ENCODE data around the gene FBXO45. TPM values are rescaled to one million over a fixed set of nuclear protein-coding genes. Genes with fewer than 3 reads are reported as not detected.
"Not testable (repeated sequence)": the region's sequence is repeated elsewhere in the genome, so short reads cannot be mapped to it uniquely, and the experiment has no call there.

The FBXO45 gene
- total RNA-seq, 2 donors from 2014 or later = 4.9 to 8.3 TPM

GRCh38 chr3:196570332-196570731 lies 1.9 kb downstream of the FBXO45 start:
- H3K27me3 Mint-ChIP-seq = not testable (repeated sequence)

DNA sequence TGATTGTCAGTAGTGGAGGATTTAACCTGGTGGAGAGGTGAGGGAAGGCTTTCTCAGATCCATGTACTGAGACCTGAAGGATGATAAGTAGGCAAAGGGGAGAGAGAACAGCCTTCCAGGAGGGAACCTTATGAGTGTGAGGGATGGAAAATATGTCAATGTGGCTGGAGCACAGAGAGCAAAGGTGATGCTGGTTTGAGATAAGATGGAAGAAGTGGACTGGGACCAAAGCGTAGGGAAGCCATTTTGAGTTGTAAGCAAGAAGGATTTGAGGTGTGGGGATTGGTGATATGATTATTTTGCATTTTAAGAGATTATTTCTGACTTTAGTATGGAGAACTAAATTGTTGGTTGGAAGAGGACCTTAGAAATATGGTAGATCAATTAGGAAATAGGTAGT lies 3.9 kb downstream of the FBXO45 start:
- peaks cover 28% of the 10 kb centered on the region for H3K4me1 Mint-ChIP-seq
- no peak overlapping the region for H3K4me3 Mint-ChIP-seq
- no peak for ATAC-seq

More at GRCh38 chr3:196570332-196570731, 1.9 kb downstream of the FBXO45 start:
- H3K9me3 ChIP-seq (ENCODE audit: control insufficient read depth, low read length, poor library complexity, severe bottlenecking); ATAC-seq; H3K27ac Mint-ChIP-seq; DNase-seq; H3K36me3 Mint-ChIP-seq (ENCODE audit: low read depth): not testable (repeated sequence)
- Mint-ChIP-seq H3K4me1 (peaks cover 28% of the 10 kb centered on the region), H3K4me3 (peak overlapping the region; percentile 97)

GRCh38 chr3:196585044-196585757 lies 16.7 kb downstream of the FBXO45 start:
- no peaks in the 10 kb centered on the region for H3K4me1 Mint-ChIP-seq
- no peaks in the 10 kb centered on the region for H3K27me3 Mint-ChIP-seq
- no peak overlapping the region for H3K4me3 Mint-ChIP-seq
- no peaks in the 10 kb centered on the region for H3K9me3 ChIP-seq (ENCODE audit: control insufficient read depth, low read length, poor library complexity, severe bottlenecking)
- DNase-seq (no peak), ATAC-seq (no peak)
- H3K36me3 Mint-ChIP-seq (ENCODE audit: low read depth) = peaks cover 5% of the 10 kb centered on the region
- no peak overlapping the region for H3K27ac Mint-ChIP-seq

More for the DNA sequence above, 3.9 kb downstream of the FBXO45 start:
- Mint-ChIP-seq H3K36me3 (ENCODE audit: low read depth) (peaks cover 5% of the 10 kb centered on the region), H3K27me3 (no peaks in the 10 kb centered on the region), H3K27ac (no peak overlapping the region)
- no peak for DNase-seq
- H3K9me3 ChIP-seq (ENCODE audit: control insufficient read depth, low read length, poor library complexity, severe bottlenecking) = no peaks in the 10 kb centered on the region

DNA sequence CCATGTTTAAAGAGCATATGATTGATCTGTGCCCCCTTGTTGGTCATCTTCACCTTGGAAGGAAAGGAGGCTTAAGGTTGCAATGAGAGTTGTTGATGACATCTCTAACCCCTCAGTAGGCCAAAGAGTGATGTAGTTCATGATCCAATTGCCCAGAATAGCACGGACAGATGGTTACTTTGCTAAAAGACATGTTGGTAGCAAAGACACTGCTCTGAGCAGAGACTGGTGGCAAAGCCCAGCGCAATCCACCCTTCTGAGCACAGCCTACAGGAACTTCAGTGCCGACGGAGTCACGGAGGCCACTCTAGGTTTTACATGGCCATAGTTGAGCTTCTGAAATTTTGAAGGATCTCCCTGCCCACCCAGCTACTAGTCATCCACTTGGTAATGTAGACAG lies 21.8 kb downstream of the FBXO45 start:
- no peaks in the 10 kb centered on the region for H3K4me1 Mint-ChIP-seq
- no peaks in the 10 kb centered on the region for H3K36me3 Mint-ChIP-seq (ENCODE audit: low read depth)
- peak overlapping the region; percentile 69 for H3K27ac Mint-ChIP-seq
- ATAC-seq = no peak
- no peak overlapping the region for H3K4me3 Mint-ChIP-seq
- no peaks in the 10 kb centered on the region for H3K27me3 Mint-ChIP-seq
- DNase-seq = no peak
- H3K9me3 ChIP-seq (ENCODE audit: control insufficient read depth, low read length, poor library complexity, severe bottlenecking) = no peaks in the 10 kb centered on the region

- Mint-ChIP-seq H3K27me3 (peaks cover 5% of the 10 kb centered on the region), H3K36me3 (ENCODE audit: low read depth) (no peaks in the 10 kb centered on the region), H3K4me1 (peaks cover 9% of the 10 kb centered on the region), H3K27ac (no peak overlapping the region), H3K4me3 (no peak overlapping the region)
- no peaks in the 10 kb centered on the region for H3K9me3 ChIP-seq (ENCODE audit: control insufficient read depth, low read length, poor library complexity, severe bottlenecking)
- DNase-seq (no peak), ATAC-seq (no peak)
Observed at GRCh38 chr3:196596355-196596754, 27.9 kb downstream of the FBXO45 start.

DNA sequence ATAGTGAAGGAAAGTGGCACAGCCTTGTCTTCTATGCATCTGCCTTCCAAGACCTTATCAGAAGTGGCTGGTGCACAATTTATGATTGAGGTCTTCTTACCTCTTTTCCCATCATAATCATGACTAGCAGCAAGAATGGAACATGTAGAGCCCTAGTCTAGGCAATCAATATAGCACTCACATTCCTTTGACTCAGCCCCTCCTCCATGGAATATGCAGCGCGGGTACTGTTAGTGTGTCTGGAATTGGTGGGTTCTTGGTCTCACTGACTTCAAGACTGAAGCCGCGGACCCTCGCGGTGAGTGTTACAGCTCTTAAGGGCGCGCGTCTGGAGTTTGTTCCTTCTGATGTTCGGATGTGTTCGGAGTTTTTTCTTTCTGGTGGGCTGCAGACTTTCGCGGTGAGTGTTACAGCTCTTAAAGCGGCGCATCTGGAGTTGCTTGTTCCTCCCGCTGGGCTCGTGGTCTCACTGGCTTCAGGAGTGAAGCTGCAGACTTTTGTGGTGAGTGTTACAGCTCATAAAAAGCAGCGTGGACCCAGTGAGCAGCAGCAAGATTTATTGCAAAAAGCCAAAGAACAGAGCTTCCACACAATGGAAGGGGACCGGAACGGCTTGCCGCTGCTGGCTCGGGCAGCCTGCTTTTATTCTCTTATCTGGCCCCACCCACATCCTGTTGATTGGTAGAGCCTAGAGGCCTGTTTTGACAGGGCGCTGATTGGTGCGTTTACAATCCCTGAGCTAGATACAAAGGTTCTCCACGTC lies 29.7 kb downstream of the FBXO45 start:
- DNase-seq (peak in 2 of 3 donors; percentile 22), ATAC-seq (peak; percentile 25)
- peak overlapping the region; percentile 34 for H3K27ac Mint-ChIP-seq
- not testable (repeated sequence) for H3K9me3 ChIP-seq (ENCODE audit: control insufficient read depth, low read length, poor library complexity, severe bottlenecking); H3K4me1 Mint-ChIP-seq; H3K36me3 Mint-ChIP-seq (ENCODE audit: low read depth); H3K27me3 Mint-ChIP-seq
- H3K4me3 Mint-ChIP-seq = peak overlapping the region; percentile 87

DNA sequence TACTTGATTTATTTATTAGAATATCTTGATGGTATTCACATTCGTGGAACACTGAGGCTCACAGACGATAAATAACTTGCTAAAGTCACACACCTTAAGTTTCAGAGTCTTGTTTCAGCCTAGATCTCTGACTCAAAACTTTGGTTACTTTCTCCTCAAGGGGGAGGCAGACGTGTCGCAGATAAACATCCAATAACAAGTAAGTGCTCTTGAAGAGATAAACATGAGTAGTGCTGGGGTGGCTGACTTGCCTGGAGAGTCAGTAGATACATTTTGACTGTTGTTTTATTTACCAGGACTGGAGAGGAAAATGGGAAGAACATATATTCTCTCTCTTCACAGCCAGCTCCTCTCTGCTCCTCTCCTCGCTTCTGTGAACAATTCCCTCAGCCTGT lies 31.3 kb downstream of the FBXO45 start:
- Mint-ChIP-seq H3K4me3 (no peak overlapping the region), H3K27me3 (peaks cover 5% of the 10 kb centered on the region), H3K4me1 (peaks cover 12% of the 10 kb centered on the region), H3K36me3 (ENCODE audit: low read depth) (no peaks in the 10 kb centered on the region), H3K27ac (no peak overlapping the region)
- ATAC-seq (no peak), DNase-seq (no peak)
- no peaks in the 10 kb centered on the region for H3K9me3 ChIP-seq (ENCODE audit: control insufficient read depth, low read length, poor library complexity, severe bottlenecking)

- Mint-ChIP-seq H3K27me3 (peaks cover 5% of the 10 kb centered on the region), H3K4me1 (peaks cover 15% of the 10 kb centered on the region), H3K27ac (no peak overlapping the region), H3K36me3 (ENCODE audit: low read depth) (no peaks in the 10 kb centered on the region), H3K4me3 (no peak overlapping the region)
- ATAC-seq = no peak
- no peaks in the 10 kb centered on the region for H3K9me3 ChIP-seq (ENCODE audit: control insufficient read depth, low read length, poor library complexity, severe bottlenecking)
- no peak for DNase-seq
Observed at GRCh38 chr3:196600359-196600758, 31.9 kb downstream of the FBXO45 start.

DNA sequence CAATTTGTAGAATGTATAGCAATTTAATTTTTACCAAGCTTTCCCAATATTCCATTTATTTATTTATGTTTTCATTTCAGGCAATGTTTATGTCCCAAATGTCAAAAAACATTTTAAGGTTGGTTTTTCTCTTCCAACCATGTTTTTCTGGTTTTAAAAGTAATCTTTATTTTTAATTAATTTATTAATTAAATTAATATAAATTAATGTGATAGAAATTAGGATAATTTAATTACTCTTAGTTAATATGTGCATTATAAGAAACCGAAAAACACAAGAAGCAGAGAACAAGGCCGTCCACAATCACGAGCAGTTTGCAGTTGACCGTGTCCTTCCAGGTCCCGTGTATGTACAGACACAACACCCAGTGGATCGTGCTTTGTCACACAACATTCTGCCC lies 34.2 kb downstream of the FBXO45 start:
- peaks cover 12% of the 10 kb centered on the region for H3K4me1 Mint-ChIP-seq
- DNase-seq (no peak), ATAC-seq (no peak)
- H3K4me3 Mint-ChIP-seq = no peak overlapping the region
- no peak overlapping the region for H3K27ac Mint-ChIP-seq
- H3K9me3 ChIP-seq (ENCODE audit: control insufficient read depth, low read length, poor library complexity, severe bottlenecking) = no peaks in the 10 kb centered on the region
- H3K27me3 Mint-ChIP-seq = no peaks in the 10 kb centered on the region
- H3K36me3 Mint-ChIP-seq (ENCODE audit: low read depth) = no peaks in the 10 kb centered on the region

DNA sequence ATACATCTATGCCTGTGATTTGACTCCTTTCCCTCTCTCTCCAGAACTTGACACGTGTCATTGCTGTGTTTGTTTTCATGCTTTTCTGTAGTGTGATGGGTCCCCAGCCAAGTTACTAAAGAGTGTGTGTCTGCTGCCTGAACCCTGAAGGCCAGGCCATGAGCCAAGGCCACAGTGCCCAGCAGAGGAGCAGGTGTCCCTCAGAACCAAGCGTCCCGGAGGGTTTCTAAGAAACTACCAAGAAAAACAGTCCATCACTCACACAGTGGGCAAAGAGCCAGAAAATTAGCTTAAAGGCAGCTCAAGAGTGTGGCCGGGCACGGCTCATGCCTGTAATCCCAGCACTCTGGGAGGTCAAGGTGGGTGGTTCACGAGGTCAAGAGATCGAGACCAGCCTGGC lies 35.2 kb downstream of the FBXO45 start:
- no peak for ATAC-seq
- no peak overlapping the region for H3K27ac Mint-ChIP-seq
- no peak for DNase-seq
- H3K36me3 Mint-ChIP-seq (ENCODE audit: low read depth) = no peaks in the 10 kb centered on the region
- no peak overlapping the region for H3K4me3 Mint-ChIP-seq
- no peaks in the 10 kb centered on the region for H3K9me3 ChIP-seq (ENCODE audit: control insufficient read depth, low read length, poor library complexity, severe bottlenecking)
- H3K27me3 Mint-ChIP-seq = no peaks in the 10 kb centered on the region
- peaks cover 6% of the 10 kb centered on the region for H3K4me1 Mint-ChIP-seq

DNA sequence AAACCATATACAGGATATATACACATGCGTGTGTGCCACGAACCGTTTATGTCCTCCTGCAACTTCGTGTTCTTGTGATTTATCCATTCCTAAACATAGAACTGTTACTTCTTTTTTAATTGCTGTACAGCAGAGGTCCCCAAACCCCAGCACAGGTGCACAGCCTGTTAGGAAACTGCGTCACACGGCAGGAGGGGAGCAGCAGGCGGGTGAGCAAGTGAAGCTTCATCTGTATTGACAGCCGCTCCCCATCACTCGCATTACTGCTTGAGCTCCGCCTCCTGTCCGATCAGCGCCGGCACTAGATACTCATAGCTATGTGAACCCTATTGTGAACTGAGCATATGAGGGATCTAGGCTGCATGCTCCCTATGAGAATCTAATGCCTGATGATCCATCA lies 36.1 kb downstream of the FBXO45 start:
- Mint-ChIP-seq H3K4me3 (peak overlapping the region; percentile 63), H3K4me1 (peaks cover 11% of the 10 kb centered on the region), H3K36me3 (ENCODE audit: low read depth) (no peaks in the 10 kb centered on the region), H3K27me3 (no peaks in the 10 kb centered on the region), H3K27ac (peak overlapping the region; percentile 32)
- ATAC-seq (peak; percentile 87), DNase-seq (peak in 2 of 3 donors; percentile 27 to 35)
- H3K9me3 ChIP-seq (ENCODE audit: control insufficient read depth, low read length, poor library complexity, severe bottlenecking) = no peaks in the 10 kb centered on the region

DNA sequence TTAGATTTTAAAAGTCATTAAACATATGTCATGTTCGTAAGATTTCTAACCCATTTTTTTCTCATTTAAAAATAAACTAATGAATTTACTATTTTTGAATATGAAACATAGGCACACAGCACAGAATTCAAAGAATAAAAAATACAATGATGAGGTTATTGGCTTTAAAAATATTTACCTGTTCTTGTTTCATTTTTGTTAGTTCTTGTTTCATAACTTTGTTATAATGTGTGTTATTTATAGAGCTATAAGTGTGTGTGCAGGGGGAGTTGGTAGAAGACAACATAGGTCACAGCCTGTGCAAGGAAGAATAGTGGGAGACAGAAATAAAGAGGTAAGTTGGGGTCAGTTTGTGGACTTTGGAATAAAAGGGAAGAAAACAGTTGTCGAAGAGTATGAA lies 40.2 kb downstream of the FBXO45 start:
- H3K9me3 ChIP-seq (ENCODE audit: control insufficient read depth, low read length, poor library complexity, severe bottlenecking) = no peaks in the 10 kb centered on the region
- Mint-ChIP-seq H3K27me3 (no peaks in the 10 kb centered on the region), H3K27ac (no peak overlapping the region), H3K36me3 (ENCODE audit: low read depth) (no peaks in the 10 kb centered on the region), H3K4me1 (peaks cover 32% of the 10 kb centered on the region), H3K4me3 (no peak overlapping the region)
- ATAC-seq = no peak
- DNase-seq = no peak

DNA sequence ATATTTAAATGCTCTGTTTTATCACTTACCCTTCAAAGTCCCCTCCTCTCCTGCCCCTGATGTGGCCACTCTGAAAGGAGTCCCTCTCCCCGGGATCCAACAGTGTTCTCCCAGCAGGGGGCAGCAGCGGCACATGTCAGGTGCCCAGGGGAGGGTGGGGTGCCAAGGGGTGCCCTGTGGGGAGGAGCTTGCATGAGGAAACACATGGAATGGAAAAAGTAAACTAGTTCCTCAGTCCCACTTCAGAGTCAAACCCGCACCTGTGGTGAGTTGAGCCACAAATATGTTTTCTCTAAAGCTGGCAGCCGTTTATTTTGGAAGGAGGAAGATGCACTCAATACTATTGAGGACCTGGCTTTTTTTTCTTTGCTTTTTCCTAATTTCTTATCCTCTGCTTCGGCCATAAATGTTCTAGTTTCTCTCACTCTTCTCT lies 40.9 kb downstream of the FBXO45 start:
- Mint-ChIP-seq H3K4me1 (peaks cover 32% of the 10 kb centered on the region), H3K27ac (peak overlapping the region; percentile 88), H3K4me3 (peak overlapping the region; percentile 57), H3K36me3 (ENCODE audit: low read depth) (no peaks in the 10 kb centered on the region), H3K27me3 (no peaks in the 10 kb centered on the region)
- ATAC-seq = peak; percentile 88
- peak; percentile 85 to 93 (median 88) for DNase-seq
- H3K9me3 ChIP-seq (ENCODE audit: control insufficient read depth, low read length, poor library complexity, severe bottlenecking) = no peaks in the 10 kb centered on the region

Measured in T-helper 17 cell (primary cell).